ENCODE measurements around the gene CENPA. TPM values are rescaled to one million over a fixed set of nuclear protein-coding genes. Genes with fewer than 3 reads are reported as not detected.

The CENPA gene
- total and polyA plus RNA-seq, 2 of the 13 experiments (the other 11 are each of a cell fraction or from before 2014, with no cell fraction given), result 28.5 to 38.5 TPM

GRCh38 chr2:26785431-26786206 lies at the start of gene CENPA (continued):
- no peak for TF ChIP-seq ZBTB46 (CRISPR knock-in tag; IDR thresholded peaks at IDR 0.05; ENCODE audit: borderline replicate concordance)
- TF ChIP-seq ZNF564 (CRISPR knock-in tag; IDR thresholded peaks at IDR 0.05), result peak; percentile 98
- TF ChIP-seq SOX6 (IDR thresholded peaks at IDR 0.05), result no peak
- peak; percentile 53 for TF ChIP-seq SOX6 (CRISPR knock-in tag; IDR thresholded peaks at IDR 0.05)
- peak; percentile 95 for TF ChIP-seq JDP2 (CRISPR knock-in tag; IDR thresholded peaks at IDR 0.05; ENCODE audit: borderline replicate concordance)
- no peak; the same call in 1 of the 2 replicates for TF ChIP-seq ZNF235 (CRISPR knock-in tag; IDR thresholded peaks at IDR 0.05; ENCODE audit: borderline replicate concordance)
- peak; percentile 96 for TF ChIP-seq POGK (CRISPR knock-in tag; conservative IDR thresholded peaks at IDR 0.05)
- TF ChIP-seq ZNF552 (CRISPR knock-in tag; IDR thresholded peaks at IDR 0.05; ENCODE audit: borderline replicate concordance), result peak; percentile 94
- TF ChIP-seq IKZF4 (CRISPR knock-in tag; IDR thresholded peaks at IDR 0.05; ENCODE audit: borderline replicate concordance, low read depth, not compliant biosample characterization), result peak; percentile 94
- TF ChIP-seq ATF7-NPFF (CRISPR knock-in tag; IDR thresholded peaks at IDR 0.05; ENCODE audit: low read depth), result peak; percentile 99
- no peak for TF ChIP-seq FUBP1 (CRISPR knock-in tag; IDR thresholded peaks at IDR 0.05; ENCODE audit: borderline replicate concordance)
- TF ChIP-seq ZNF530 (CRISPR knock-in tag; IDR thresholded peaks at IDR 0.05; ENCODE audit: low read depth), result no peak
- peak; percentile 89; the same call in 1 of the 2 replicates for TF ChIP-seq ZBTB8A (CRISPR knock-in tag; IDR thresholded peaks at IDR 0.05; ENCODE audit: borderline replicate concordance, low read depth)
- TF ChIP-seq ZNF644 (CRISPR knock-in tag; IDR thresholded peaks at IDR 0.05; ENCODE audit: low read depth), result no peak
- TF ChIP-seq SIN3A (IDR thresholded peaks at IDR 0.05; ENCODE audit: borderline replicate concordance, low read depth, low read length), result peak; percentile 93
- TF ChIP-seq HNRNPK (IDR thresholded peaks at IDR 0.05; ENCODE audit: low read depth, low read length, poor library complexity, severe bottlenecking), result no peak
- peak; percentile 95 for TF ChIP-seq IRF2 (CRISPR knock-in tag; IDR thresholded peaks at IDR 0.05)
- 0 out of 2 replicates have a peak, but pooled peaks have one; percentile 85 for TF ChIP-seq MZF1 (CRISPR knock-in tag; IDR thresholded peaks at IDR 0.05; ENCODE audit: borderline replicate concordance)
- peak; percentile 53; the same call in 1 of the 2 replicates for TF ChIP-seq HMG20B (CRISPR knock-in tag; conservative IDR thresholded peaks at IDR 0.05)
- TF ChIP-seq MTERF4 (CRISPR knock-in tag; IDR thresholded peaks at IDR 0.05), result peak; percentile 92; the same call in 1 of the 2 replicates
- TF ChIP-seq TFDP1 (CRISPR knock-in tag; IDR thresholded peaks at IDR 0.05; ENCODE audit: borderline replicate concordance), result peak; percentile 99

All from HepG2 (cell line).